HepG2 (cell line): ENCODE results near the gene HRG. TPM values are rescaled to one million over a fixed set of nuclear protein-coding genes. Genes with fewer than 3 reads are reported as not detected.
A peak's percentile ranks its signal among the peaks of the same experiment; 100 is the strongest.

Source experiments
- ATF1 ChIP-seq: IDR thresholded peaks from 2 replicates; pipeline ENCODE4 v1.6.1; 2016; ENCODE audit warnings: mild to moderate bottlenecking, control low read depth
- CCAR2 ChIP-seq: fragments of 200-400 bp; formaldehyde crosslinking; optimal IDR thresholded peaks from 2 replicates; pipeline ENCODE3; 2018; ENCODE audit warnings: low read depth, mild to moderate bottlenecking, low read length, moderate library complexity
- FOXA3 ChIP-seq: IDR thresholded peaks from 2 replicates; pipeline ENCODE4 v1.6.1; 2016; ENCODE audit warnings: missing genetic modification reagents, missing compliant biosample characterization
- KLF11 ChIP-seq: IDR thresholded peaks from 2 replicates; pipeline ENCODE4 v1.6.1; 2016; ENCODE audit warnings: missing compliant biosample characterization
- KMT2A ChIP-seq: sonication (generic); formaldehyde crosslinking; IDR thresholded peaks from 2 replicates; pipeline ENCODE4 v1.4.0; 2020; ENCODE audit warnings: missing genetic modification reagents
- MED13 ChIP-seq: sonication (generic); formaldehyde crosslinking; IDR thresholded peaks from 2 replicates; pipeline ENCODE4 v1.5.0; 2020; ENCODE audit warnings: missing genetic modification reagents
- PLRG1 ChIP-seq: fragments of 450-650 bp; conservative IDR thresholded peaks from 2 replicates; pipeline ENCODE4 v1.6.1; 2016
- POLR2G ChIP-seq: fragments of 200-400 bp; formaldehyde crosslinking; IDR thresholded peaks from 2 replicates; pipeline ENCODE4 v1.6.1; 2018; ENCODE audit warnings: mild to moderate bottlenecking, low read depth, low read length, moderate library complexity
- SRSF1 ChIP-seq: fragments of 200-400 bp; formaldehyde crosslinking; optimal IDR thresholded peaks from 2 replicates; pipeline ENCODE3; 2017; ENCODE audit warnings: mild to moderate bottlenecking, low read depth, low read length, moderate library complexity
- TGIF2 ChIP-seq: IDR thresholded peaks from 2 replicates; pipeline ENCODE4 v1.6.1; 2016; ENCODE audit warnings: control low read depth, missing compliant biosample characterization
- TOE1 ChIP-seq: sonication (generic); formaldehyde crosslinking; IDR thresholded peaks from 2 replicates; pipeline ENCODE4 v1.4.0; 2020; ENCODE audit warnings: mild to moderate bottlenecking, missing genetic modification reagents
- TRIM24 ChIP-seq: sonication (generic); formaldehyde crosslinking; IDR thresholded peaks from 2 replicates; pipeline ENCODE4 v1.8.0; 2022; ENCODE audit warnings: mild to moderate bottlenecking, missing genetic modification reagents
- U2AF1 ChIP-seq: fragments of 200-400 bp; formaldehyde crosslinking; optimal IDR thresholded peaks from 2 replicates; pipeline ENCODE3; 2017; ENCODE audit warnings: mild to moderate bottlenecking, low read depth, low read length
- ZBTB20 ChIP-seq: sonication (generic); formaldehyde crosslinking; IDR thresholded peaks from 2 replicates; pipeline ENCODE4 v1.8.1; 2023; ENCODE audit warnings: missing genetic modification reagents, low read depth, mild to moderate bottlenecking, borderline replicate concordance
- ZFAT ChIP-seq: sonication (generic); formaldehyde crosslinking; conservative IDR thresholded peaks from 2 replicates; pipeline ENCODE4 v1.8.1; 2023; ENCODE audit warnings: missing genetic modification reagents, inconsistent platforms
- ZNF564 ChIP-seq: sonication (generic); formaldehyde crosslinking; IDR thresholded peaks from 2 replicates; pipeline ENCODE4 v1.8.1; 2023; ENCODE audit warnings: mild to moderate bottlenecking, missing genetic modification reagents
- ZNF629 ChIP-seq: sonication (generic); formaldehyde crosslinking; conservative IDR thresholded peaks from 2 replicates; pipeline ENCODE4 v1.5.0; 2020; ENCODE audit warnings: missing genetic modification reagents
- ZNF709 ChIP-seq: sonication (generic); formaldehyde crosslinking; IDR thresholded peaks from 2 replicates; pipeline ENCODE4 v1.5.0; 2020; ENCODE audit warnings: mild to moderate bottlenecking, missing genetic modification reagents
- polyA plus RNA-seq, 8 experiments: library from polyadenylated mRNA; depleted of rRNA in 3 of 8; stranded (reverse) in 7 of 8; unstranded in 1 of 8; fragments of >200 nt; fragmentation: Illumina TruSeq in 4 of 8; extraction: Trizol in 4 of 8; gene quantifications; 2 replicates each; pipeline versions ENCODE4 v1.2.1 to v1.2.3, GENCODE V29; 2011 to 2016; ENCODE audit warnings: low read depth in 4 of 8, missing spikeins in 1 of 8, mixed read lengths in 1 of 8; ENCODE audit not compliant: insufficient read depth in 1 of 8
- total RNA-seq, 5 experiments: library from RNA; depleted of rRNA; stranded (reverse); fragments of >200 nt; fragmentation: Illumina TruSeq; extraction: Trizol; gene quantifications; 2 replicates each; pipeline ENCODE4 v1.2.3, GENCODE V29; 2016; ENCODE audit warnings: low read depth in 1 of 5
- TF ChIP-seq, protein P1 (sequence below): sonication (generic); formaldehyde crosslinking; IDR thresholded peaks from 2 replicates; pipeline ENCODE4 v1.4.0; 2020; ENCODE audit warnings: mild to moderate bottlenecking, missing genetic modification reagents, borderline replicate concordance
- TF ChIP-seq, protein P2 (sequence below): sonication (generic); formaldehyde crosslinking; IDR thresholded peaks from 2 replicates; pipeline ENCODE4 v1.4.0; 2020; ENCODE audit warnings: mild to moderate bottlenecking, missing genetic modification reagents
- TF ChIP-seq, protein P3 (sequence below): sonication (generic); formaldehyde crosslinking; IDR thresholded peaks from 2 replicates; pipeline ENCODE4 v1.4.0; 2020; ENCODE audit warnings: missing genetic modification reagents
- TF ChIP-seq, protein P4 (sequence below): sonication (generic); formaldehyde crosslinking; IDR thresholded peaks from 2 replicates; pipeline ENCODE4 v1.4.0; 2020; ENCODE audit warnings: missing genetic modification reagents, borderline replicate concordance

Gene HRG
- total and polyA plus RNA-seq, 2 of the 13 experiments (the other 11 are each of a cell fraction or from before 2014, with no cell fraction given), result 0.09 to 0.11 TPM

DNA sequence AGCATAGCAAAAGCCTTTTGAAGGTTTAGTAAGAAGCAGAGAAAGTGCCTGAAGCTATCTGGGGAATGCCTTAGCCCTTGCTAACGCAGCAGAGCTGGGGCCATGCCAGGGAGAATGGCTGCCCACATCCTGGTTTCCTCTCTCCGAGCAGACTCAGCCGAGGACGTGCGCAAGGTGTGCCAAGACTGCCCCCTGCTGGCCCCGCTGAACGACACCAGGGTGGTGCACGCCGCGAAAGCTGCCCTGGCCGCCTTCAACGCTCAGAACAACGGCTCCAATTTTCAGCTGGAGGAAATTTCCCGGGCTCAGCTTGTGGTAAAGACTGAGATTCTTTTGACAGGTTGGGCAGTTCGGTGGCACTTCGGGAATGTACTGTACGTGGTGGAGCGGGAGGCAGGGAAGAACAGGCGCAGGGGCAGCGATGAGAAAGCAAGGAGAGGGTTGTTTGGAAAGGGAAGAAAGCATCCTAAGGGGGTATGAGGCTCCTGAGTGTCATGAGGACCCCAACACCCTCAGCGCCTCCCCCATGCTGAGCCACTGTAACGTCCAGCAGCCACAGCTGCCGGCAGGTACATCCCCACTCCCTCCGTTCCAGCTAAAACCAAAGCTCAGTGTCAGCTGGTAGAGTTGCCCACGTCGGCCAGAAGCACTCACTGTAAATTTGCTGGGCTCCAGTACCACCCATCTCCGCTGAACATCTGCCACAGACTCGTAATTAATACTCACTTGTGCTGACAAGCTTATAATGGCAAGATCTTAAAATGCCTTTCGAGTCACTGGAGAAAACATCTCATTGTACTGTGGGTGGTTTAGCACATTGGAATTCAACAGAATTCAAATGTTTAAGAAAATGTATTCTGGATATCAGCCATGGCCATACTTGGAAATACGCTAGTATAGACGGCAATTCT is 48.5 kb upstream of the HRG start (continued):
- TF ChIP-seq, protein P1, sequence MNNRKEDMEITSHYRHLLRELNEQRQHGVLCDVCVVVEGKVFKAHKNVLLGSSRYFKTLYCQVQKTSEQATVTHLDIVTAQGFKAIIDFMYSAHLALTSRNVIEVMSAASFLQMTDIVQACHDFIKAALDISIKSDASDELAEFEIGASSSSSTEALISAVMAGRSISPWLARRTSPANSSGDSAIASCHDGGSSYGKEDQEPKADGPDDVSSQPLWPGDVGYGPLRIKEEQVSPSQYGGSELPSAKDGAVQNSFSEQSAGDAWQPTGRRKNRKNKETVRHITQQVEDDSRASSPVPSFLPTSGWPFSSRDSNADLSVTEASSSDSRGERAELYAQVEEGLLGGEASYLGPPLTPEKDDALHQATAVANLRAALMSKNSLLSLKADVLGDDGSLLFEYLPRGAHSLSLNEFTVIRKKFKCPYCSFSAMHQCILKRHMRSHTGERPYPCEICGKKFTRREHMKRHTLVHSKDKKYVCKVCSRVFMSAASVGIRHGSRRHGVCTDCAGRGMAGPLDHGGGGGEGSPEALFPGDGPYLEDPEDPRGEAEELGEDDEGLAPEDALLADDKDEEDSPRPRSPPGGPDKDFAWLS (CRISPR knock-in tag), result no peak
- TF ChIP-seq ZFAT, result no peak
- no peak for TF ChIP-seq KMT2A
- no peak for TF ChIP-seq KLF11 (CRISPR knock-in tag)
- TF ChIP-seq CCAR2, result no peak
- no peak for TF ChIP-seq MED13 (CRISPR knock-in tag)
- no peak for TF ChIP-seq TOE1 (CRISPR knock-in tag)
- no peak for TF ChIP-seq ATF1 (CRISPR knock-in tag)
- no peak for TF ChIP-seq ZNF629 (CRISPR knock-in tag)
- TF ChIP-seq ZNF709 (CRISPR knock-in tag), result peak; percentile 66; the same call in 1 of the 2 replicates
- peak; percentile 56 for TF ChIP-seq POLR2G
- TF ChIP-seq FOXA3 (CRISPR knock-in tag), result 0 out of 2 replicates have a peak, but pooled peaks have one; percentile 19
- no peak for TF ChIP-seq PLRG1
- TF ChIP-seq, protein P2, sequence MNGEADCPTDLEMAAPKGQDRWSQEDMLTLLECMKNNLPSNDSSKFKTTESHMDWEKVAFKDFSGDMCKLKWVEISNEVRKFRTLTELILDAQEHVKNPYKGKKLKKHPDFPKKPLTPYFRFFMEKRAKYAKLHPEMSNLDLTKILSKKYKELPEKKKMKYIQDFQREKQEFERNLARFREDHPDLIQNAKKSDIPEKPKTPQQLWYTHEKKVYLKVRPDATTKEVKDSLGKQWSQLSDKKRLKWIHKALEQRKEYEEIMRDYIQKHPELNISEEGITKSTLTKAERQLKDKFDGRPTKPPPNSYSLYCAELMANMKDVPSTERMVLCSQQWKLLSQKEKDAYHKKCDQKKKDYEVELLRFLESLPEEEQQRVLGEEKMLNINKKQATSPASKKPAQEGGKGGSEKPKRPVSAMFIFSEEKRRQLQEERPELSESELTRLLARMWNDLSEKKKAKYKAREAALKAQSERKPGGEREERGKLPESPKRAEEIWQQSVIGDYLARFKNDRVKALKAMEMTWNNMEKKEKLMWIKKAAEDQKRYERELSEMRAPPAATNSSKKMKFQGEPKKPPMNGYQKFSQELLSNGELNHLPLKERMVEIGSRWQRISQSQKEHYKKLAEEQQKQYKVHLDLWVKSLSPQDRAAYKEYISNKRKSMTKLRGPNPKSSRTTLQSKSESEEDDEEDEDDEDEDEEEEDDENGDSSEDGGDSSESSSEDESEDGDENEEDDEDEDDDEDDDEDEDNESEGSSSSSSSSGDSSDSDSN (CRISPR knock-in tag), result no peak; the same call in 1 of the 2 replicates
- no peak for TF ChIP-seq TRIM24 (CRISPR knock-in tag)
- TF ChIP-seq SRSF1, result peak; percentile 37
- no peak for TF ChIP-seq TGIF2 (CRISPR knock-in tag)
- TF ChIP-seq, protein P3, sequence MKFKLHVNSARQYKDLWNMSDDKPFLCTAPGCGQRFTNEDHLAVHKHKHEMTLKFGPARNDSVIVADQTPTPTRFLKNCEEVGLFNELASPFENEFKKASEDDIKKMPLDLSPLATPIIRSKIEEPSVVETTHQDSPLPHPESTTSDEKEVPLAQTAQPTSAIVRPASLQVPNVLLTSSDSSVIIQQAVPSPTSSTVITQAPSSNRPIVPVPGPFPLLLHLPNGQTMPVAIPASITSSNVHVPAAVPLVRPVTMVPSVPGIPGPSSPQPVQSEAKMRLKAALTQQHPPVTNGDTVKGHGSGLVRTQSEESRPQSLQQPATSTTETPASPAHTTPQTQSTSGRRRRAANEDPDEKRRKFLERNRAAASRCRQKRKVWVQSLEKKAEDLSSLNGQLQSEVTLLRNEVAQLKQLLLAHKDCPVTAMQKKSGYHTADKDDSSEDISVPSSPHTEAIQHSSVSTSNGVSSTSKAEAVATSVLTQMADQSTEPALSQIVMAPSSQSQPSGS, result no peak
- no peak for TF ChIP-seq U2AF1
- TF ChIP-seq, protein P4, sequence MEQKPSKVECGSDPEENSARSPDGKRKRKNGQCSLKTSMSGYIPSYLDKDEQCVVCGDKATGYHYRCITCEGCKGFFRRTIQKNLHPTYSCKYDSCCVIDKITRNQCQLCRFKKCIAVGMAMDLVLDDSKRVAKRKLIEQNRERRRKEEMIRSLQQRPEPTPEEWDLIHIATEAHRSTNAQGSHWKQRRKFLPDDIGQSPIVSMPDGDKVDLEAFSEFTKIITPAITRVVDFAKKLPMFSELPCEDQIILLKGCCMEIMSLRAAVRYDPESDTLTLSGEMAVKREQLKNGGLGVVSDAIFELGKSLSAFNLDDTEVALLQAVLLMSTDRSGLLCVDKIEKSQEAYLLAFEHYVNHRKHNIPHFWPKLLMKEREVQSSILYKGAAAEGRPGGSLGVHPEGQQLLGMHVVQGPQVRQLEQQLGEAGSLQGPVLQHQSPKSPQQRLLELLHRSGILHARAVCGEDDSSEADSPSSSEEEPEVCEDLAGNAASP (CRISPR knock-in tag), result 0 out of 2 replicates have a peak, but pooled peaks have one; percentile 16
- TF ChIP-seq ZBTB20 (CRISPR knock-in tag), result peak; percentile 68; the same call in 1 of the 2 replicates
- peak; percentile 33; the same call in 1 of the 2 replicates for TF ChIP-seq ZNF564
